Dendritic cell treated with granulocyte-macrophage colony-stimulating factor and Interleukin-4, amounts not matched to agents 40 ng/mL and 50 ng/mL, for 4 days (primary cell): ENCODE data around the gene PPP1R3F.
"Not testable (repeated sequence)": the region's sequence is repeated elsewhere in the genome, so short reads cannot be mapped to it uniquely, and the experiment has no call there.

Experiments used
- H3K27ac Mint-ChIP-seq: one replicate; pipeline ENCODE4 v1.8.0; 2022; ENCODE audit warnings: mild to moderate bottlenecking, mixed read lengths
- H3K27me3 Mint-ChIP-seq: one replicate; pipeline ENCODE4 v1.8.0; 2022; ENCODE audit warnings: mild to moderate bottlenecking, mixed read lengths
- H3K36me3 Mint-ChIP-seq: one replicate; pipeline ENCODE4 v1.8.0; 2022; ENCODE audit warnings: low read depth, mixed read lengths
- H3K4me1 Mint-ChIP-seq: one replicate; pipeline ENCODE4 v1.8.0; 2022; ENCODE audit warnings: low read depth, mixed read lengths
- H3K4me3 Mint-ChIP-seq: one replicate; pipeline ENCODE4 v1.8.0; 2022; ENCODE audit warnings: mild to moderate bottlenecking, moderate library complexity, mixed read lengths
- H3K9me3 Mint-ChIP-seq: one replicate; pipeline ENCODE4 v1.8.0; 2022; ENCODE audit warnings: mixed read lengths
- intact Hi-C: fragments of 100-400 bp; cut with micrococcal nuclease; formaldehyde crosslinking; loops from one replicate; pipeline ENCODE4 v1.15.0; 2022

PPP1R3F gene

GRCh38 chrX:49292400-49293362, 23.1 kb downstream of the PPP1R3F start:
- Mint-ChIP-seq H3K36me3 (no peaks in the 10 kb centered on the region), H3K4me3 (no peak overlapping the region), H3K4me1 (peaks cover 10% of the 10 kb centered on the region), H3K27ac (peak overlapping the region; percentile 4), H3K9me3 (no peaks in the 10 kb centered on the region), H3K27me3 (peaks cover 7% of the 10 kb centered on the region)
- intact Hi-C loops: loop anchor here (1.0 kb wide), 1 partner anchor 462 kb away; no protein-coding TSS in a partner anchor

GRCh38 chrX:49299293-49299692, 29.7 kb downstream of the PPP1R3F start:
- H3K27me3 Mint-ChIP-seq, H3K36me3 Mint-ChIP-seq, H3K9me3 Mint-ChIP-seq, intact Hi-C loops, H3K4me3 Mint-ChIP-seq, H3K27ac Mint-ChIP-seq, H3K4me1 Mint-ChIP-seq: not testable (repeated sequence)

GRCh38 chrX:49300703-49301102, 31.1 kb downstream of the PPP1R3F start:
- Mint-ChIP-seq H3K4me1 (no peaks in the 10 kb centered on the region), H3K4me3 (no peak overlapping the region), H3K9me3 (no peaks in the 10 kb centered on the region), H3K36me3 (no peaks in the 10 kb centered on the region), H3K27ac (no peak overlapping the region), H3K27me3 (no peaks in the 10 kb centered on the region)
- intact Hi-C loops: no loop called here

GRCh38 chrX:49303346-49303745, 33.8 kb downstream of the PPP1R3F start, which contains the start of gene GAGE10:
Gene GAGE10 (plus strand): TSS chrX:49303646. CDS start chrX:49304860, 1,214 bp downstream.
- Mint-ChIP-seq H3K4me1 (peaks cover 11% of the 10 kb centered on the region), H3K36me3 (no peaks in the 10 kb centered on the region), H3K27ac (no peak within 1 kb of the TSS), H3K27me3 (no peaks in the 10 kb centered on the region), H3K9me3 (no peaks in the 10 kb centered on the region), H3K4me3 (no peak within 1 kb of the TSS)
- intact Hi-C loops: no loop called here

GRCh38 chrX:49307775-49308174, 38.2 kb downstream of the PPP1R3F start:
- peaks cover 39% of the 10 kb centered on the region for H3K4me1 Mint-ChIP-seq
- H3K27ac Mint-ChIP-seq: not testable (repeated sequence)

GRCh38 chrX:49308604-49309269, 39.1 kb downstream of the PPP1R3F start:
- Mint-ChIP-seq H3K4me1 (peaks cover 39% of the 10 kb centered on the region), H3K36me3 (no peaks in the 10 kb centered on the region), H3K9me3 (no peaks in the 10 kb centered on the region), H3K27ac (peak overlapping the region; percentile 79), H3K27me3 (no peaks in the 10 kb centered on the region), H3K4me3 (peak overlapping the region; percentile 64)
- intact Hi-C loops: no loop called here

More at GRCh38 chrX:49307775-49308174, 38.2 kb downstream of the PPP1R3F start:
- H3K9me3 Mint-ChIP-seq, H3K4me3 Mint-ChIP-seq, H3K27me3 Mint-ChIP-seq, intact Hi-C loops, H3K36me3 Mint-ChIP-seq: not testable (repeated sequence)

- Mint-ChIP-seq H3K4me1 (peaks cover 39% of the 10 kb centered on the region), H3K4me3 (peak overlapping the region; percentile 64), H3K9me3 (no peaks in the 10 kb centered on the region), H3K27me3 (no peaks in the 10 kb centered on the region), H3K27ac (peak overlapping the region; percentile 79), H3K36me3 (no peaks in the 10 kb centered on the region)
- intact Hi-C loops: no loop called here
Observed at GRCh38 chrX:49309401-49309981, 39.9 kb downstream of the PPP1R3F start.

GRCh38 chrX:49310371-49310770, 40.8 kb downstream of the PPP1R3F start:
- Mint-ChIP-seq H3K27ac (no peak overlapping the region), H3K4me1 (peaks cover 48% of the 10 kb centered on the region), H3K9me3 (no peaks in the 10 kb centered on the region), H3K4me3 (no peak overlapping the region), H3K36me3 (no peaks in the 10 kb centered on the region), H3K27me3 (no peaks in the 10 kb centered on the region)
- intact Hi-C loops: no loop called here

GRCh38 chrX:49312176-49312575, 42.6 kb downstream of the PPP1R3F start:
- Mint-ChIP-seq H3K9me3 (no peaks in the 10 kb centered on the region), H3K27ac (no peak overlapping the region), H3K36me3 (no peaks in the 10 kb centered on the region), H3K4me3 (no peak overlapping the region), H3K4me1 (peaks cover 58% of the 10 kb centered on the region), H3K27me3 (no peaks in the 10 kb centered on the region)
- intact Hi-C loops: no loop called here

GRCh38 chrX:49316085-49316484, 46.5 kb downstream of the PPP1R3F start:
- no peaks in the 10 kb centered on the region for H3K9me3 Mint-ChIP-seq
- no peaks in the 10 kb centered on the region for H3K36me3 Mint-ChIP-seq
- intact Hi-C loops: no loop called here
- no peaks in the 10 kb centered on the region for H3K27me3 Mint-ChIP-seq
- H3K4me3 Mint-ChIP-seq: no peak overlapping the region
- H3K27ac Mint-ChIP-seq: no peak overlapping the region
- peaks cover 27% of the 10 kb centered on the region for H3K4me1 Mint-ChIP-seq

- H3K36me3 Mint-ChIP-seq, H3K27me3 Mint-ChIP-seq, H3K4me3 Mint-ChIP-seq, intact Hi-C loops, H3K27ac Mint-ChIP-seq, H3K4me1 Mint-ChIP-seq, H3K9me3 Mint-ChIP-seq: not testable (repeated sequence)
Observed at GRCh38 chrX:49321737-49322136, 52.1 kb downstream of the PPP1R3F start, which contains the start of gene GAGE12J. Gene GAGE12J (plus strand): TSS chrX:49322037. CDS start chrX:49323194, 1,157 bp downstream.

GRCh38 chrX:49322266-49322665, 52.7 kb downstream of the PPP1R3F start:
- H3K9me3 Mint-ChIP-seq, H3K4me3 Mint-ChIP-seq, H3K36me3 Mint-ChIP-seq, intact Hi-C loops, H3K27me3 Mint-ChIP-seq, H3K4me1 Mint-ChIP-seq, H3K27ac Mint-ChIP-seq: not testable (repeated sequence)

- H3K27ac Mint-ChIP-seq, H3K36me3 Mint-ChIP-seq, H3K27me3 Mint-ChIP-seq, H3K9me3 Mint-ChIP-seq, intact Hi-C loops, H3K4me1 Mint-ChIP-seq, H3K4me3 Mint-ChIP-seq: not testable (repeated sequence)
Observed at GRCh38 chrX:49323735-49324134, 54.1 kb downstream of the PPP1R3F start.

GRCh38 chrX:49330421-49330820, 60.8 kb downstream of the PPP1R3F start:
- intact Hi-C loops, H3K27me3 Mint-ChIP-seq, H3K4me3 Mint-ChIP-seq, H3K4me1 Mint-ChIP-seq, H3K27ac Mint-ChIP-seq, H3K9me3 Mint-ChIP-seq, H3K36me3 Mint-ChIP-seq: not testable (repeated sequence)
